ENCODE data around the gene RHOBTB3.

The RHOBTB3 gene

DNA sequence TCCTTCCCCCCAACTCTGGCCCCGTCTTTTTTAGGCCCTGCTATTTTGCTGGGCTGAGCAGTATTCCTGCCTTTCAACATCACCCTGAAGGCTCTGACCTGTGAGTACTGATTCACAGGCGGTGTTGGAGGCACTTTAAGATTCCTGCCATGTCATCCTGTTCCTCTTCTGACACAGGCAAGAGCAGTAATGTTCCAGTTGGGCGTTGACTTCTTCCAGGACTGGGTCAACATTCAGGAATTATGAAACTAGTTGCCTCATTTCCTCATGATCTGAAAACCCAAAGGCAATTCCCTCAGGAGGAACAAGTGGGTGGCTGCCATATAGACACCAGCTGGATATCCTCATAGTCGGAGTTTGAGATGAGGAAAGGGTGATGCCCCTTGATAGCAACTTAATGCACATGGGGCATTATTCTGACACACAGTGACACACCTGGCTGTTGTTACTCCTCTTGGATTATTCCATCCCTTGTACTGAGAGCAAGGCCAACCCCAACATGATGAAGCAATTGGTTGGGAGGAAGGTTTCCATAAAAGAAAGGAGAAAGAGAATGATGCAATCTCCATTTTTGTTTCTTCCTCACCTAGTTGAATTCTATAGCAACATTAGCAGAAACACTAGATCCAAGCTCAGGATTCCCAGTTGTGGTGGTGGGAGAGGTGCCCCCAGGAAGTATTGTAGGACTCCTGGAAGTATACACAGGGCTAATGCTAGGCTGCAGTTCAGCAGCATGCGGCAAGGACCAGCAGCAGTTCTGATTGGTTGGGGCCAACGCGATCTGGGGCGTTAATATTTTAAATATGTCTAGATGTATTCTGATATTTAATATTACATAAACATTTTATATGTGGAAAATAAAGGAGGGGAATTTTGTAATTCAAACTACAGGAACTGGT, 111.0 kb downstream of the RHOBTB3 start:
- no peak for DNase-seq (ENCODE audit: low spot score)

GRCh38 chr5:95842854-95843544, 111.9 kb downstream of the RHOBTB3 start:
- peak; percentile 85 for DNase-seq (ENCODE audit: low spot score)

- no peak for DNase-seq (ENCODE audit: low spot score)
Observed at GRCh38 chr5:95843733-95844223, 112.6 kb downstream of the RHOBTB3 start.

DNA sequence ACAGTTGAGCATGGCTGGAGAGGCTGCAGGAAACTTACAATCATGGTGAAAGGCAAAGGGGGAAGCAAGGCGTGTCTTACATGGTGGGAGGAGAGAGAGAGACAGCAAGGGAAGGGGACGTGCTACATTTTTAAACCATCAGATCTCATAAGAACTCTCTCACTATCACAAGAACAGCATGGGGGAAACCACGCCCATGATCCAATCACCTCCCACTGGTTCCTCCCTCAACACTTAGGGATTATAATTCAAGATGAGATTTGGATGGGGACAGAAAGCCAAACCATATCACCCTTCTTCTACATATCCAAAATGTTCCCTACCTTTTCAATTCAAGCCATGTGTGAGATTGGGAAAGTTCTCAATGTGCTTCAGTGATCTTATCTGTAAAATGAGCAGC, 114.3 kb downstream of the RHOBTB3 start:
- no peak for DNase-seq (ENCODE audit: low spot score)

All from hematopoietic multipotent progenitor cell treated with erythropoietin and hydrocortisone succinate and interleukin-3 and kit ligand, for 17 days (in vitro differentiated cells).